HG02852 (cell line): ENCODE measurements around the gene ARIH2.
A peak's percentile ranks its signal among the peaks of the same experiment; 100 is the strongest.
"Not testable (repeated sequence)": the region's sequence is repeated elsewhere in the genome, so short reads cannot be mapped to it uniquely, and the experiment has no call there.

Experiments used
- ATAC-seq: cut with Tn5 transposase; IDR thresholded peaks from one replicate; pipeline ENCODE4 v1.9.1; 2021; ENCODE audit warnings: mild to moderate bottlenecking, moderate library complexity; ENCODE audit not compliant: unreplicated experiment

ARIH2 gene

GRCh38 chr3:48918388-48919214 is at the start of gene ARIH2:
TSS of gene ARIH2 (plus strand) at chr3:48918842. CDS start at chr3:48927559, 8,717 bp downstream.
- peak; percentile 77 for ATAC-seq

DNA sequence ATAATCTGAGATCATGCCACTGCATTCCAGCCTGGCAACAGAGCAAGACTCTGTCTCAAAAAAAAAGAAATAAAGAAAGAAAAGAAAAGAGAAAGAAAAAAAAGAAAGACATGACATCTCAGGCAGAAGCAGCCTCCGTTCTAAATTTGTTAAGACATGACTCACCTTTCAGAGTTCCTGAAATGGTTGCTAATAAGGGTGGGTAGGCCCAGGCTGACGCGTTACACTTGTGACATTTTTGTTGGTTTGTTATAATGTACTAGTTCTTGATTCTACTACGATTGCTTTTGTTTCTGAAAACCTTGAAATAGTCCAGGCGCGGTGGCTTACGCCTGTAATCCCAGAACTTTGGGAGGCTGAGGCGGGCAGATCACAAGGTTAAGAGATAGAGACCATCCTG is 41.0 kb upstream of the ARIH2 start:
- no peak for ATAC-seq

- ATAC-seq = no peak
These were observed 39.2 kb upstream of the ARIH2 start for GRCh38 chr3:48879307-48879993.

DNA sequence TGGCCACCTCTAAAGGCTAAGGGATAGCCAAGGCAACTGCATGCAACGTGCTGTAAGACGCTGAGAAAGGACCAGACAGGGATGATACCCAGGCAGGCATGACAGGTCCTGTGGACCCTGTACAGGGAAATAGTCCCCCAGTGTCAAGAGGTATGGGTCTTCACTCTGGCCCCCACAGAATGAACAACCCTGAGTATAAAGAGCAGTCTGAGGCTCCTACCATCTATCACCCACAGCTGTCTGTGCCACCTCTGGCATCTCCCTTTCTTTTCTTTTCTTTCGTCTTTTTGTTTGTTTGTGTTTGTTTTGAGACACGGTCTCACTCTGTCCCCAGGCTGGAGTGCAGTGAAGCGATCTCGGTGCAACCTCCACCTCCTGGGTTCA is 38.7 kb upstream of the ARIH2 start:
- no peak for ATAC-seq

GRCh38 chr3:48881006-48881405 is 37.6 kb upstream of the ARIH2 start:
- no peak for ATAC-seq

- ATAC-seq = no peak
These were observed 37.0 kb upstream of the ARIH2 start for GRCh38 chr3:48881652-48882114.

GRCh38 chr3:48885753-48886152 is 32.9 kb upstream of the ARIH2 start:
- no peak for ATAC-seq

GRCh38 chr3:48891606-48892005 is 27.0 kb upstream of the ARIH2 start:
- ATAC-seq = no peak

- ATAC-seq = no peak
These were observed 24.1 kb upstream of the ARIH2 start for GRCh38 chr3:48894516-48894915.

DNA sequence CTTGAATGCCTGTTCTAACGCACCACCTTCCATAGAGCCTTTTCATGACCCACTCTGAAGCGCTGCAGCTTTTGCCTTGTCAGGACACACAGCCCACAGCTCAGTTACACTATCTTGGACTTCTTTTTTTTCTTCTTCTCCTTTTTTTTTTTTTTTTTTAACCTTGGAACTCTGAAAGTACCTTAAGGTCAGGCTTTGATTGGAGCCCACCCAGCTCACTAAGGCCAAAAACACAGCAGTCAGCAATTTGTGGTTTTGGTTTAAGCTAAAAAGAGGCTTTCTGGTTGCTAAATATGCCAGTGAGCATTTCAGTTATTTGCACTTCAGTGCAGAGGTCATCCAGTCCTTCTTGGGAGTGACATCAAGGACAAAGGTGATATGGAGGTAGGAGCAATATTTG is 21.7 kb upstream of the ARIH2 start:
- ATAC-seq = no peak

GRCh38 chr3:48897460-48898376 is 20.9 kb upstream of the ARIH2 start:
- ATAC-seq = peak; percentile 6

GRCh38 chr3:48898383-48899234 is 20.0 kb upstream of the ARIH2 start, which contains the start of gene SLC25A20:
TSS of gene SLC25A20 (minus strand) at chr3:48898882. CDS start at chr3:48898794, 88 bp downstream.
- ATAC-seq = peak; percentile 87

GRCh38 chr3:48899273-48899672 is 19.4 kb upstream of the ARIH2 start:
- ATAC-seq = no peak

DNA sequence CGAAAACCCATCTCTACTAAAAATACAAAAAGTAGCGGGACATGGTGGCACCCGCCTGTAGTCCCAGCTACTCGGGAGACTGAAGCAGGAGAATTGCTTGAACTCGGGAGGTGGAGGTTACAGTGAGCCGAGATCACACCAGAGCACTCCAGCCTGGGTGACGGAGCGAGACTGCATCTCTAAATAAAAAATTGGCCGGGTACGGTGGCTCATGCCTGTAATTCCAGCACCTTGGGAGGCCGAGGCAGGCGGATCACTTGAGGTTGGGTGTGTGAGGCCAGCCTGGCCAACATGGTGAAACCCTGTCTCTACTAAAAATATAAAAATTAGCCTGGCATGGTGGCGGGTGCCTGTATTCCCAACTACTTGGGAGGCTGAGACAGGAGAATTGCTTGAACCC is 11.6 kb upstream of the ARIH2 start:
- not testable (repeated sequence) for ATAC-seq

DNA sequence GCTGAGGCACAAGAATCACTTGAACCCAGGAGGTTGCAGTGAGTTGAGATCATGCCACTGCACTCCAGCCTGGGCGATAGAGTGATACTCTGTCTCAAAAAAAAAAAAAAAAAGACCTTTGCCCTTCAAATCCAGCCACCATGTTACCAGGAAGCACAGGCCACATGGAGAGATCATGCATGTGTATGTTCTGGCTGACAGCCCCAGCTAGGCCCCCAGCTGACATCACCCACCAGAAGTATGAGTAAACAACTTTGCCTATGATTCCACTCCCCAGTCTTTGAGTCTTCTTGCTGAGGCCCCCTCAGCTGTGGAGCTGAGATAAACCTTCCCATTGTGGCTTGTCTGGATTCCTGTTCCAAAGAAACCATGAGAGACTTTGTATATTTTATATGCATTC is 3.3 kb upstream of the ARIH2 start:
- no peak for ATAC-seq

- peak; percentile 11 for ATAC-seq
These were observed 835 bp downstream of the ARIH2 start for GRCh38 chr3:48919215-48920138.

- no peak for ATAC-seq
These were observed 8.1 kb downstream of the ARIH2 start for GRCh38 chr3:48926425-48927392.

GRCh38 chr3:48927928-48928327 is 9.3 kb downstream of the ARIH2 start:
- no peak for ATAC-seq
